PFSK-1 (cell line): ENCODE results near the gene HOXD10.

ENCODE experiments used
- FOXP2 ChIP-seq: optimal IDR thresholded peaks from 2 replicates; pipeline ENCODE3; 2011; ENCODE audit warnings: borderline replicate concordance, control low read depth, inconsistent platforms; ENCODE audit not compliant: insufficient read depth; ENCODE audit errors: extremely low read length, extremely low read depth
- POLR2AphosphoS5 ChIP-seq: IDR thresholded peaks from 2 replicates; pipeline ENCODE4 v1.6.1; 2012; ENCODE audit warnings: low read depth, mild to moderate bottlenecking, control low read depth, low read length, moderate library complexity
- SIN3A ChIP-seq: IDR thresholded peaks from 2 replicates; pipeline ENCODE4 v1.6.1; 2012; ENCODE audit warnings: mild to moderate bottlenecking, low read length, moderate library complexity, borderline replicate concordance; ENCODE audit not compliant: insufficient read depth
- TAF1 ChIP-seq: IDR thresholded peaks from 2 replicates; pipeline ENCODE4 v1.6.1; 2012; ENCODE audit warnings: low read length, control low read depth, borderline replicate concordance; ENCODE audit not compliant: insufficient read depth
- TF ChIP-seq, protein P1 (sequence below), 2 experiments: IDR thresholded peaks; 2 replicates each; pipeline versions ENCODE4 v1.6.1 to v1.8.0; 2011 to 2012; ENCODE audit warnings: low read depth in 2 of 2, low read length in 2 of 2, control low read depth in 1 of 2, inconsistent platforms in 1 of 2, mild to moderate bottlenecking in 1 of 2, moderate library complexity in 1 of 2; ENCODE audit not compliant: insufficient read depth in 1 of 2

Gene HOXD10

DNA sequence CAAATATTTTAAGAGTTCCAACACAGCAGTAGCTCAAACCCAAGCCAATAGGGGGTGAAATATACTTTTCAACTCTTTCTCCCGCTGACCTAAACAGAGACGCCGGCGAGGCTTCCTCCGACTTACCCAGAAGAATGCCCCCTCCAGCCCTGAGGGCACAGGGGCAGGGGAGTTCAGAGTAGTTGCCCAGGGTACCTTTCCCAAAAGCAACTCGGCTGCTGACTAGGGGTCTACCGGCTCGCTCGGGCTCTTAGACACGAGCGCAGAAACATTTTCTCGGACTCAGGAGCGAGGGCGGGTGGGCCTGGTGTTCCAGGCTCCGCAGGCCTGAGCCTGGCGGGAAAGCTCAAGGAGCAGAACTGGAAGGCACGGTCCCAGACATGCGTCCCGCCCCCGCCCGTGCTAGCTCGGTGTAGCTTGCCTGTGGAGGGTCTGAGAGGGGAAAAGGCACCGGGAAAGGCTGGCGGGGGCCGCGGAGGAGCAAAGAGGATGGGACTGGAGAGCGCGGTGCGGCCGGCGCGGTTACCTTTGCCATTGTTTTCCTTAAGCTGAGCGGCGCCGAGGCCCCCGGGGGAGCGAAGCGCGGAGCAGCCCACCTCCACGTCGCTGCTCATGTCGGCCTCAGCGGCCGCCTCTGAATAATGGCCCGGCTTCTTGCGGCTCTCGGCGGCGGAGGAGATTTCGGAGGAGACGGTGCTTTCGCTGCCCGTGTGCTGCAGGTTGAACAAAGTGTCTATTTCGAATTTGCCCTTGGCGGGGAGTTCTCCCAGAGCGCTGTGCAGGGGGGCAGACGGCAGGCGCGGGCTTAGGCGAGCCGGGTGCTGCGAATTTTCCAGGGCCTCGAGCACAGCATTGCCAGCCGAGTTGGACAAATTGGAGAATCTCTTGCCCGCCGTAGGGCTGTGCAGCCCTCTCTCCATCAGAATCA lies 33.5 kb upstream of the HOXD10 start:
- TF ChIP-seq FOXP2 (no peak), SIN3A (no peak), TAF1 (no peak), POLR2AphosphoS5 (no peak)
- TF ChIP-seq, protein P1, sequence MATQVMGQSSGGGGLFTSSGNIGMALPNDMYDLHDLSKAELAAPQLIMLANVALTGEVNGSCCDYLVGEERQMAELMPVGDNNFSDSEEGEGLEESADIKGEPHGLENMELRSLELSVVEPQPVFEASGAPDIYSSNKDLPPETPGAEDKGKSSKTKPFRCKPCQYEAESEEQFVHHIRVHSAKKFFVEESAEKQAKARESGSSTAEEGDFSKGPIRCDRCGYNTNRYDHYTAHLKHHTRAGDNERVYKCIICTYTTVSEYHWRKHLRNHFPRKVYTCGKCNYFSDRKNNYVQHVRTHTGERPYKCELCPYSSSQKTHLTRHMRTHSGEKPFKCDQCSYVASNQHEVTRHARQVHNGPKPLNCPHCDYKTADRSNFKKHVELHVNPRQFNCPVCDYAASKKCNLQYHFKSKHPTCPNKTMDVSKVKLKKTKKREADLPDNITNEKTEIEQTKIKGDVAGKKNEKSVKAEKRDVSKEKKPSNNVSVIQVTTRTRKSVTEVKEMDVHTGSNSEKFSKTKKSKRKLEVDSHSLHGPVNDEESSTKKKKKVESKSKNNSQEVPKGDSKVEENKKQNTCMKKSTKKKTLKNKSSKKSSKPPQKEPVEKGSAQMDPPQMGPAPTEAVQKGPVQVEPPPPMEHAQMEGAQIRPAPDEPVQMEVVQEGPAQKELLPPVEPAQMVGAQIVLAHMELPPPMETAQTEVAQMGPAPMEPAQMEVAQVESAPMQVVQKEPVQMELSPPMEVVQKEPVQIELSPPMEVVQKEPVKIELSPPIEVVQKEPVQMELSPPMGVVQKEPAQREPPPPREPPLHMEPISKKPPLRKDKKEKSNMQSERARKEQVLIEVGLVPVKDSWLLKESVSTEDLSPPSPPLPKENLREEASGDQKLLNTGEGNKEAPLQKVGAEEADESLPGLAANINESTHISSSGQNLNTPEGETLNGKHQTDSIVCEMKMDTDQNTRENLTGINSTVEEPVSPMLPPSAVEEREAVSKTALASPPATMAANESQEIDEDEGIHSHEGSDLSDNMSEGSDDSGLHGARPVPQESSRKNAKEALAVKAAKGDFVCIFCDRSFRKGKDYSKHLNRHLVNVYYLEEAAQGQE (IDR thresholded peaks at IDR 0.05; ENCODE audit: insufficient read depth in 1 of 2, low read depth in 2 of 2, low read length in 2 of 2) = no peak

DNA sequence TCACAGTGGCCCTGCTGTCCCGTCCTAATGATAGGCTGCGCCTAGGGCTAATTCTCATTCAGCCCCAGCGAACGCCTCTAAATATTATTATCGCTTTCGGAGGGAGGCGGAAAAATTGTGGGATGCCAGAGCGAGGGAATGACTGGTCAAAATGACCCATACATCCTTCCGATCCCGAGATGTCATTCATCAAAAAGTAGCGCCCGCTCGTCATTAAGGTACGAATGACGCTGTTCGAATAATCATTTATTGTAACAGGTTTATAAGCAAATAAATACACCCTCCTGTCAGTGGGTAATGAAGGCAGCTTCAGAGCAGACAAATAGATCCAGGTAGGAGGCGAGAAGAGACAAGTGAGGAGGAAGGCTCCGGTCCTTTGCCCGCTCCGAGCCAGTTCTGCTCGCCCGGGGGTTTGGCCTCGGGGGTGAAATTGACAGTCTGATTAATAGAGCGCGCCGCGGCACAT lies 32.7 kb upstream of the HOXD10 start, which contains the start of gene EVX2:
Gene EVX2 (minus strand): TSS at position 167 of the 466 bp plus-strand sequence. CDS start 186 bp downstream, outside the sequence.
- TF ChIP-seq TAF1 = no peak
- TF ChIP-seq SIN3A = no peak
- TF ChIP-seq FOXP2 = no peak
- TF ChIP-seq, protein P1 (IDR thresholded peaks at IDR 0.05; ENCODE audit: insufficient read depth in 1 of 2, low read depth in 2 of 2, low read length in 2 of 2) = no peak
- no peak for TF ChIP-seq POLR2AphosphoS5

DNA sequence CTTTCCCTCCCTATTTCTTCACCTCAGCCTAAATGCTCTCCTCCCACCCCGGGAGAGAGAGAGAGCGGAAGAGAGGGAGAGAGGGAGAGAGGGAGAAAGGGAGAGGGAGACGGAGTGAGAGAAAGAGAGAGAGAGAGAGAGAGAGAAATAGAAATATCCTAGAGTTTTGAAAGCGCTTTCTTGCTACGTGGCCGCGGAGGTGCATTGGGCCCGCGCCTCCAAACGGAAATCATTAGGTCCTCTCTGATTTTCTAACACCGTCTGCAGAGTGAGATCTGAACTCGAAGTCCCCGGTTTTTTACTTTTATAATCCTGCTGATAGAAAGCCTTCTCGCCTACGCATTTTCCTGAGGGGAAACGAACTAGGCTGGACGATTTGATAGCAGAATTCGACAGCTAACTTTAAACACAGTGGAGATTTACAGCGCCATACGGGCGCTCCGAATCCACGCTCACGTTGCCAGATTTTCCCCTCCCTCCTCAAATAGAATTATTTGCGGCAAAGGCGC lies 31.9 kb upstream of the HOXD10 start:
- TF ChIP-seq POLR2AphosphoS5 (no peak), SIN3A (no peak), FOXP2 (no peak), TAF1 (no peak)
- TF ChIP-seq, protein P1 (IDR thresholded peaks at IDR 0.05; ENCODE audit: insufficient read depth in 1 of 2, low read depth in 2 of 2, low read length in 2 of 2) = no peak

DNA sequence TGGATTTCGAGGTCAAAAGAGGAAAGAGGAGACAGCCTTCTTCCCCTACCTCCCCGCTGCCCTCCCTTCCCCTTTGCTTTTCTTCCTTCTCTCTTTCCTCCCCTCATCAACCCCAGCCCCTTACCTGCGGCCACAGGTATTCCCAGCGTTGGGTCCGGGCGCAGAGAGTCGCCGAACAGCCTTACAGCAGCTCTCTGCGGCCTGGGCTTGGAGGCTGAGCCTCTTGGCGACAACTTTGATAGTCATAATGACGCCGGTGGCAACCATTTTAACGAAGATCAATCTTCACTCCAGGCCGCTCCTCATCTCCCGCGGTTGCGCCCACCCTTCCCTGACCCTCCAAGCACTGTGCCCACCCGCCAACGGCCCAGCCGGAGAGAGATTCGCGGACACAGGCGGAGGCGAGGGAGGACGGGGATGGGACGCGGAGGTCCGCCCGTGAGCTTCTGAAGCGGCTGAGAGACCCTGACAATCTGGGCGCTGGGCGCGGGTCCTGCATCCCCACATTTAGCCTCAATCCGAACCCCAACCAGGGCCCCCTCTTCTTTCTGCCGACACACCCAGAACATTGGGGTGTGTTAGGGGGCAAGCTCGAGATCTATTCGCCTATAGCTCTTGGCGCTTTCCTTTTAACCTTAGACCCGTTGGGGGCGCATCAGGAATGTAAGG lies 31.3 kb upstream of the HOXD10 start:
- TF ChIP-seq POLR2AphosphoS5 (no peak), FOXP2 (no peak), TAF1 (no peak), SIN3A (no peak)
- TF ChIP-seq, protein P1 (IDR thresholded peaks at IDR 0.05; ENCODE audit: insufficient read depth in 1 of 2, low read depth in 2 of 2, low read length in 2 of 2) = no peak
